CD4-positive, alpha-beta T cell treated with Interleukin-15 for 4 hours (primary cell): ENCODE measurements around the gene VSTM4.

Experiments
- DNase-seq: peaks from one replicate; pipeline ENCODE4 v3.0.0-alpha.2; 2020; ENCODE audit warnings: low spot score

Gene VSTM4

DNA sequence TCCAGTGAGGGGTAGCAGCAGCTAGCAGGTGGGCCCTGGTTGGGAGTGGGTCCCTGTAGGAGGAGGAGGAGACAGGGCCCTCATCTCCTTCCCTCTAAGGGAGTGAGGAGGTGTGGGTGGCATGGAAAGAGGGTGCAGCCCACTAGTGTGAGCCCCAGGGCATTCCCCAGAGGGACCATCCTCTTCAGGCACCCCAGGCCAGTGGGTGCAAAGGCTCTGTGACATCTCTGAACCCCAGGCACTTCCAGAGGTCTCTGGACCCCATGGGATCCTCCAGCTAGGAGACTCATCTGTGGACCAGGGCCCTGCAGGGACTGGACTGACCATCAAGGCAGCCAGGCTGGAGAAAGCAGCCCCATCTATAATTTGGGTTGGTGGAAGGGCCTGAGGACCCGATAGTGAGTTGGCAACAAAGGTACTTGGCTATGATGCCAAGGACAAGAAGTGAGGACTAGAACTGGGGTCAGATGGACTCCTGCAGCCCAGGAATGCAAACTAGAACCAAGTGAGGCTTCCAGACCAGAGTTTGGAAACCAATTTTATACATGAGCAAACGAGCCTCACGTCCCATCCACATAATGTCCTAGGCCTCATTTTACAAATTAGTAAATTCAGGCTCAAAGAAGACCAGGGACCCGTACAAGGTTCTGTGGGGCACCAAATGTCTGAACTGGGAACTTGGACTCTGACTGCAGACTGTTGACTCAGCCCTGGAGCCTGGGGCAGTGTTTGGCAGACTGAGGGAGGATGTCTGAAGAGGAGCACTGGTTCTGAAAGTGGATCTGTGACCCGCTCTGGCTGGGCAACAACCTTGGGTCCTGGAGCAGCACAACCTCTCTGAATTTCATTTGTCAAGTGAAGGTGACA, 1.4 kb upstream of the VSTM4 start:
- no peak for DNase-seq

- no peak for DNase-seq
These were observed 630 bp upstream of the VSTM4 start for GRCh38 chr10:49115796-49116508.

DNA sequence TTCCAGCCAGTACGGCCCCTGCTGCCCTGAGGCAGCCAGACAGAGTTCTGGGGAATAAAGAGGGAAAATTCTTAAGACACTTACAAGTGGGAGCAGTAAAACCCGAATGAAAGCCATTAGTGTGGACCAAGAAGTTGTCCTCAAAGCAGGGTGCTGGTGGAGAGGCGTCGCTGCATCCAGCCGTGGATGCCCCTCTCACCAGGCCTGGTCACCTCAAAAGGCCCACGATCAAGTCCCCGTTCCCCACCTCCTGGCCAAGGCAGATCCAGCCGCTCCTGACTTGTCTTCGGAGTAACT, 656 bp downstream of the VSTM4 start:
- DNase-seq: no peak

DNA sequence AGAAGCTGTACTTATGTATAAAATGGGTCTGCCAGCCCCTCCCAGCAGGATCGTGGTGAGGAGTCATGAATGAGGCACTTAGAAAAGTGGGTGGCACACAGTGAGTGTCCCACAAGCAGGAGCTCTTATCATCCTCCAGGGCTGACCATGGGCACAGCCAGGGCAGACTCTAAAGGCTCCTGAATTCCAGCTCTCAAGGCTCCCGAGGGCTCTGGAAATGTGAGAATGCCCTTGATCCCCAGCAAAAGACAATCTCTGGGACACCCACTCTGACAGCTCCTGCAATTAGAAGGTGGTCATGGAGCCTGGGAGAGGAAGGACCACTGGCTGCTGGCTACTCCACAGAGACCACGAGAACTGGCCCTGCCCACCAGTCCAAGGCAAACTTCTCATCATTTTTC, 1.6 kb downstream of the VSTM4 start:
- DNase-seq: no peak

GRCh38 chr10:49112851-49113250, 2.5 kb downstream of the VSTM4 start:
- DNase-seq: no peak

DNA sequence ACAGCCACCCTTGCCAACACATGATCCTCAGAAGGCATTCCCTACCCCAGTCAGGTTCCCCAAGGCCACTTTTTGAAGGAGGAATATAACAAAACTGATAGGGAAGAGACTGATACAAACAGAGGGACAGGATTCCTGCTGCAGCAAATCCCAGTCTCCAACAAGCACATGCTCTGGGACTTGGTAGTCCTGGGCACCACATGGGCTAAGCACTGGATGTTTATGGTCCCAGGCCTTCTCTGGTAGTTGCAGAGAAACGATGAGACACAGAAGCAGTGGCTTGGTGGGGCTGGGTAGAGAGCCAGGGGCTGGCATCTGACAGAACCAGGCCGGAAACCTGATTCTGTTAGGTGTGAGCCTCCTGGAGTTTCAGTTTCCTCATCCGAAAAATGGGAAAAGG, 3.2 kb downstream of the VSTM4 start:
- DNase-seq: no peak

DNA sequence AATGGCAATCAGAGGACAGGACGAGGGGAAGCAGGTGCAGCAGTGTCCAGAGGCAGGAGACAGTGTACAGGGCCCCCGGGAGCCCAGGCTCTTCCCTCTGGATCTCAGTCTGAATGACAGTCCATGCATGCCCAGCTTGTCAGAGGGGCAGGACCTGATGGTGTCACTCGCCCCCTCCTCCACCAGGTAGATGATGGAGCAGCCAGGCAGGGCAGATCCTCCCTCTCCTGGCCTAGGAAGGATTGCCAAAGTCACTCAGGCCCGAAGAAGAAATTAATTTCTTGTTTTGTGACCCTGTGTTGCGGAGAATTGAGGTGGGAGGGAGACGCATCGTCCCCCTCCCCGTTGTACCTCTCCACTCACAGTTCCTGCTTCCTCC, 4.0 kb downstream of the VSTM4 start:
- no peak for DNase-seq

- DNase-seq: no peak
These were observed 4.5 kb downstream of the VSTM4 start for GRCh38 chr10:49110684-49111319.

DNA sequence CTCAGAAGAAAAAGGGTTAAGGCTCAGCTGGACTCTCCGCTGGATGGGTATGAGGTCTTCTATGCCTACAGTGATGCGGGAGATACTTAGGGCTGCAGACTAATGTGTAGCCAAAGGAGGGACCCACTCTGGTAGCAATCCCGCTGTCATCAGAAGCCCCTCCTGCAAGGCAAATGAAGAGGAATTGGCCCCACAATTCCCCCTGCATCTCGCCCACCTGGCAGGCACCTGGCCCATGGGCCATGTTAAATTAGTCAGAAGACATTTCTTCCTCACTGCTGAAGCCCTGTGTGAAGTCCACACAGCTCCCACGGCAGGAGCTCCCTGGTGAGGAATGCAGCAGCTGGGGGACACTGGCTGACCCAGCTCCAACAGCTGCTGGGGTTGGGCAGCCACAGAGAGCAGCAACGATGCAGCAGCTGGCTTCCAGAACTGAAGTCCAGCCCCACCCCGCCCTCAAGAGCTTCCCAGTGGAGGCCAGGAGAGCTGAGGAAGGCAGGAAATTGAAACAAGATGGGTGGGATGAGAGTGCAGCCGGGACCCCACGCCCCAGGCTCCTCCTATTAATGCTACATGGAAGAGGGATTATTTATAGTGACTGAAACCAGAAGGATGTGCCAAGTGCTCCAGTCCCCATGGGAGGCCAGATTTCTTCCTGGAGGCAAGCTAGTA, 5.5 kb downstream of the VSTM4 start:
- DNase-seq: no peak

GRCh38 chr10:49108656-49109055, 6.7 kb downstream of the VSTM4 start:
- DNase-seq: no peak

- DNase-seq: no peak
These were observed 7.4 kb downstream of the VSTM4 start for GRCh38 chr10:49107887-49108267.

DNA sequence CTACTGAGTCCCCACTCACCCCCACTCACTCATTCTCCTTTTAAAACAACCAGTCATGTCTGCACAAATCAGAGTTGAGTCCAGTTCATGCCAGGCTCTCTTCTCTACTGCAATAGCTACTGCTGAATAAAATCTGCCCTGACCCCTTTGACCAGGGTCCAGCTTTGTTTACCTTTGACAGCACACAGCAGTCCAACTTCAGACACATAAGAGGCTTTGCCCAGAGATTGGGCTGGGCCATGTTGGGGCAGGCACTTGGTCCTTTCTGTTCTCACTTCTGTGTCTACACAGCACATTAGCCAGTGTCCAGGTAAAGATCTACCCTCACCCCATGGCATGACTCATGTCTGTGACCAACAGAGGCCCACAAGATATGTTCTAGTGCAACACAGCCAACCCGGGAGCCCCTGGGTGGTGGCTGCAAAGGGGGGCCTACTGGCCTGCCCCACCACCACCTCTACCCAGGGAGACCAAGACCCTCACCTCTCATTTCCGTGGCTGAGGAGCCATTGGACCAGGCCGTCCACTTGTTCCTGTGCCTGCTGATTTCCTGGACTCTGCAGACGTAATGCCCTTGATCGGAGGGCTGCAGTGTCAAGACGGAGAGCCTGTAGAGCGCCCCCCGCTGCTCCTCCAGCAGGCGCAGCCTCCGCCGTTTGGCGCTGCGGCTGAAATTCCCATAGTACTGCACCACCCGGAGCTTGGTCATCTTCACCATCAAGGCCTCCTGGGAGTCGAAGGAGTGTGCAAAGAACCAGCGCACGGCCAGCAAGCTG, 8.0 kb downstream of the VSTM4 start:
- no peak for DNase-seq

GRCh38 chr10:49106451-49106850, 8.9 kb downstream of the VSTM4 start:
- DNase-seq: no peak

- no peak for DNase-seq
These were observed 10.2 kb downstream of the VSTM4 start for GRCh38 chr10:49105076-49105475.

DNA sequence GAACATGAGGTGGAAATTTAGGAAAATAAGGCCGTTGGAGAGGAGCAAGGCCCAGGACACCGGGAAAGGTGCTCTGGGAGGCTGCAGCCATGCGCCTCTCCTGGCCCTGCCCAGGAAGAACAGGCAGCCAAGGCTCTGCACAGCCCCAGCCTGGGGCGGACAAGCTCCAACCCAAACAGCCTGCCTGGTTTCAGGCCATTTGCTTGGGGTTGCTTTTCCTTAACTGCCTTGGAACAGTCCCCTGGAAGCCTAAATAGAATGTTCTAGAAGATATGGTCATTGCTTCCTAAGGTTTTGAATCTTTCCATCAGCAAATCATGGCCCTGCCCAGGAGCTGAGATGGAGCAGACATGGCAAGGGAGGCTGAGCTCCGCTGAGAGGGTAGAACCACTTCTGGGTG, 11.0 kb downstream of the VSTM4 start:
- no peak for DNase-seq

GRCh38 chr10:49103761-49104160, 11.6 kb downstream of the VSTM4 start:
- no peak for DNase-seq

DNA sequence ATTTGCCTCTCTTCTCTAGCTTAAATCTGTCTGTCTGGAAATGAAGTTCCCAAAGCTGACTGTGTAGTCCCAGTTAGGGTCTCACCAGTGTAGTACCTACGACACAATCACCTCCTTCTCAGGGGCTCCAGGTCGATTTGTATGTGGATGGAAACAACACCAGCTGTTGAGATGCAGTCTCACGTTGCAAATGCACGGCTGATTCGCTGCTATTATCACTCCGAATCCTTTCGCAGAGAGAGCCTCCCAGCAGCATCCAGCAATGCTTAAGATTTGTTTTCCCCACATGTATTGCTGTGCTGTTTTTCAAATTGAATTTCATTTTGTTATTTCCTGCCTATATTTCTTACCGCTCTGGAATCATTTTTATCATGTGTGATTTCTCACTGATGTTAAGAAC, 16.3 kb downstream of the VSTM4 start:
- DNase-seq: no peak

- no peak for DNase-seq
These were observed 18.4 kb downstream of the VSTM4 start for GRCh38 chr10:49096890-49097445.

DNA sequence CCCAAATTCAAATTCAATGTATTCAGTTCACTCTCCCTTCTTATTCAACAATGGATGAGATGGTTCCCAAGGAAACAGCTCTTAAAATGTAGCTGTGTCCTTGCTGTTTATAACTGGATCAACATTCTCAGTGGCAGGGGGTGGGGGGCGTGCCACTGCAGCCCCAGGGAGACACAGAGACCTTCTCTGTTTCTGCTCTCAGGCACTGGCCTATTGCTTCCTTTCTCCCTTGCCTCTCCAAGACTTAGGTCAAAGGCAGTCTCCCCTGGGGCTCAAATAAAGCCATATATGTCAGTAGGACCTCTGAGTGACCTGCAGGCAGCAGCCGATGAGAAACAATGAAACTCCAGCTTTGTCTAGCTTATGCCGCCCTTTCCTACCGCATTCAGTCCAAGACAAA, 20.7 kb downstream of the VSTM4 start:
- no peak for DNase-seq

GRCh38 chr10:49093922-49094321, 21.4 kb downstream of the VSTM4 start:
- DNase-seq: no peak

- no peak for DNase-seq
These were observed 22.8 kb downstream of the VSTM4 start for GRCh38 chr10:49092477-49092876.
